GM12872 (cell line): Measurements from ENCODE around the gene GFER.

Experiments used
- CTCF ChIP-seq: IDR thresholded peaks from 3 replicates; pipeline ENCODE4 v1.5.1; 2011; ENCODE audit warnings: low read depth, mild to moderate bottlenecking, low read length, moderate library complexity; ENCODE audit not compliant: insufficient read depth

The GFER gene

GRCh38 chr16:1993731-1994131 lies 9.7 kb downstream of the GFER start:
- TF ChIP-seq CTCF: no peak

GRCh38 chr16:1997494-1998359 lies 13.7 kb downstream of the GFER start:
- TF ChIP-seq CTCF: no peak

- no peak for TF ChIP-seq CTCF
Observed at GRCh38 chr16:1998360-1998835, 14.4 kb downstream of the GFER start.

GRCh38 chr16:1998852-1999801 lies 15.1 kb downstream of the GFER start:
- no peak for TF ChIP-seq CTCF

GRCh38 chr16:1999866-2000514 lies 16.0 kb downstream of the GFER start:
- TF ChIP-seq CTCF: no peak

- no peak for TF ChIP-seq CTCF
Observed at GRCh38 chr16:2001035-2001434, 17.0 kb downstream of the GFER start.
